Measurements from ENCODE around the gene SAMD4A.

GRCh38 chr14:54836231-54836630, 269.3 kb downstream of the SAMD4A start:
- TF ChIP-seq CTCF (conservative IDR thresholded peaks at IDR 0.05) (no peak), EZH2 (IDR thresholded peaks at IDR 0.05; ENCODE audit: low read depth) (no peak)

Data from PC-9 (cell line).